ENCODE data around the gene ARL5C. TPM values are rescaled to one million over a fixed set of nuclear protein-coding genes. Genes with fewer than 3 reads are reported as not detected.

Gene ARL5C
- total RNA-seq, 1 experiment from 2014 or later = not detected

DNA sequence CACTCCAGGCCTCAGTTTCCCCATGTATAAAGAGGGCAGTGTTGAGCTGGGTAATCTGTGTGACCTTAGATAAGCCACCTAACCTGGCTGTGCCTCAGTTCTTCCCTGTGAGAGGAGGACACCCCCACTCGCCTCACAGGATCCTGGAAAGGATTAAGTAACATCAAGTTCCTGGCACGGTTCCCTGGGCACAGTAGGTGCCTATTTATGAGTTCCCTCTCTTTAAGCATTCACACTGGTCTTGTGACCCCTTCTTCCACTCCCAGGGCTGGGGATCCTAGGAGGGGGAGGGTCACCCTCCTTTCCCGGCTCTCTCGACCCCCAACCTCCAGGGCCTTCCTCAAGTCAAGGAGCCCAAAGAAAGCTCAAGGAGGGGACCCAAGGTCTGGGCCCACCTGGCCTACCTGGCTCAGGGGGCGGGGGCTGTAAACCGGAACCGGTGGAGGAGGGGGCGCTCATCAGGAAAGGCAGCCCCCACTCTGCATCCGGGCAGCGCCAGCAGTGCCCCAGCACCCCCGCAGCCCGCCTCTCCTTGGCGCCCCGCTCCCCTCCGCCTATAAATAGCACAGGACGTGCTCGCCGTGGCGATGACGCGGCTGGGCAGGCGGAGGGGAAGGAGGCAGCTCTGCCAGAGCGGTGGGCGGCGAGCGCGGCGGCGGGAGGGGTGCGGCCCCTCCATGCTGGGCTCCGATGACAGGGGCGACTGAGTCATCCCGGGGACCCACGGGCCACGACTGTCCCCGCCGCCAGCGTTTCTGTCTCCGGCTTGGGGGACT, 43.5 kb upstream of the ARL5C start (continued):
- TF ChIP-seq, protein P1, sequence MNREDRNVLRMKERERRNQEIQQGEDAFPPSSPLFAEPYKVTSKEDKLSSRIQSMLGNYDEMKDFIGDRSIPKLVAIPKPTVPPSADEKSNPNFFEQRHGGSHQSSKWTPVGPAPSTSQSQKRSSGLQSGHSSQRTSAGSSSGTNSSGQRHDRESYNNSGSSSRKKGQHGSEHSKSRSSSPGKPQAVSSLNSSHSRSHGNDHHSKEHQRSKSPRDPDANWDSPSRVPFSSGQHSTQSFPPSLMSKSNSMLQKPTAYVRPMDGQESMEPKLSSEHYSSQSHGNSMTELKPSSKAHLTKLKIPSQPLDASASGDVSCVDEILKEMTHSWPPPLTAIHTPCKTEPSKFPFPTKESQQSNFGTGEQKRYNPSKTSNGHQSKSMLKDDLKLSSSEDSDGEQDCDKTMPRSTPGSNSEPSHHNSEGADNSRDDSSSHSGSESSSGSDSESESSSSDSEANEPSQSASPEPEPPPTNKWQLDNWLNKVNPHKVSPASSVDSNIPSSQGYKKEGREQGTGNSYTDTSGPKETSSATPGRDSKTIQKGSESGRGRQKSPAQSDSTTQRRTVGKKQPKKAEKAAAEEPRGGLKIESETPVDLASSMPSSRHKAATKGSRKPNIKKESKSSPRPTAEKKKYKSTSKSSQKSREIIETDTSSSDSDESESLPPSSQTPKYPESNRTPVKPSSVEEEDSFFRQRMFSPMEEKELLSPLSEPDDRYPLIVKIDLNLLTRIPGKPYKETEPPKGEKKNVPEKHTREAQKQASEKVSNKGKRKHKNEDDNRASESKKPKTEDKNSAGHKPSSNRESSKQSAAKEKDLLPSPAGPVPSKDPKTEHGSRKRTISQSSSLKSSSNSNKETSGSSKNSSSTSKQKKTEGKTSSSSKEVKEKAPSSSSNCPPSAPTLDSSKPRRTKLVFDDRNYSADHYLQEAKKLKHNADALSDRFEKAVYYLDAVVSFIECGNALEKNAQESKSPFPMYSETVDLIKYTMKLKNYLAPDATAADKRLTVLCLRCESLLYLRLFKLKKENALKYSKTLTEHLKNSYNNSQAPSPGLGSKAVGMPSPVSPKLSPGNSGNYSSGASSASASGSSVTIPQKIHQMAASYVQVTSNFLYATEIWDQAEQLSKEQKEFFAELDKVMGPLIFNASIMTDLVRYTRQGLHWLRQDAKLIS (CRISPR knock-in tag; IDR thresholded peaks at IDR 0.05; ENCODE audit: borderline replicate concordance) = no peak
- TF ChIP-seq ZNF671 (CRISPR knock-in tag; IDR thresholded peaks at IDR 0.05) (no peak), RELA (CRISPR knock-in tag; IDR thresholded peaks at IDR 0.05; ENCODE audit: borderline replicate concordance) (no peak), MAX (CRISPR knock-in tag; IDR thresholded peaks at IDR 0.05) (peak; percentile 10; the same call in 1 of the 2 replicates), ZNF138 (CRISPR knock-in tag; conservative IDR thresholded peaks at IDR 0.05) (no peak), FOXK1 (CRISPR knock-in tag; IDR thresholded peaks at IDR 0.05) (peak; percentile 10; the same call in 1 of the 2 replicates), IRF1 (CRISPR knock-in tag; IDR thresholded peaks at IDR 0.05) (no peak), ZNF263 (CRISPR knock-in tag; IDR thresholded peaks at IDR 0.05; ENCODE audit: low read depth) (no peak)
- TF ChIP-seq, protein P2, sequence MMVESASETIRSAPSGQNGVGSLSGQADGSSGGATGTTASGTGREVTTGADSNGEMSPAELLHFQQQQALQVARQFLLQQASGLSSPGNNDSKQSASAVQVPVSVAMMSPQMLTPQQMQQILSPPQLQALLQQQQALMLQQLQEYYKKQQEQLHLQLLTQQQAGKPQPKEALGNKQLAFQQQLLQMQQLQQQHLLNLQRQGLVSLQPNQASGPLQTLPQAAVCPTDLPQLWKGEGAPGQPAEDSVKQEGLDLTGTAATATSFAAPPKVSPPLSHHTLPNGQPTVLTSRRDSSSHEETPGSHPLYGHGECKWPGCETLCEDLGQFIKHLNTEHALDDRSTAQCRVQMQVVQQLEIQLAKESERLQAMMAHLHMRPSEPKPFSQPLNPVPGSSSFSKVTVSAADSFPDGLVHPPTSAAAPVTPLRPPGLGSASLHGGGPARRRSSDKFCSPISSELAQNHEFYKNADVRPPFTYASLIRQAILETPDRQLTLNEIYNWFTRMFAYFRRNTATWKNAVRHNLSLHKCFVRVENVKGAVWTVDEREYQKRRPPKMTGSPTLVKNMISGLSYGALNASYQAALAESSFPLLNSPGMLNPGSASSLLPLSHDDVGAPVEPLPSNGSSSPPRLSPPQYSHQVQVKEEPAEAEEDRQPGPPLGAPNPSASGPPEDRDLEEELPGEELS (CRISPR knock-in tag; IDR thresholded peaks at IDR 0.05) = no peak
- TF ChIP-seq, protein P3, sequence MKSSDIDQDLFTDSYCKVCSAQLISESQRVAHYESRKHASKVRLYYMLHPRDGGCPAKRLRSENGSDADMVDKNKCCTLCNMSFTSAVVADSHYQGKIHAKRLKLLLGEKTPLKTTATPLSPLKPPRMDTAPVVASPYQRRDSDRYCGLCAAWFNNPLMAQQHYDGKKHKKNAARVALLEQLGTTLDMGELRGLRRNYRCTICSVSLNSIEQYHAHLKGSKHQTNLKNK (CRISPR knock-in tag; IDR thresholded peaks at IDR 0.05) = no peak
- TF ChIP-seq, protein P4, sequence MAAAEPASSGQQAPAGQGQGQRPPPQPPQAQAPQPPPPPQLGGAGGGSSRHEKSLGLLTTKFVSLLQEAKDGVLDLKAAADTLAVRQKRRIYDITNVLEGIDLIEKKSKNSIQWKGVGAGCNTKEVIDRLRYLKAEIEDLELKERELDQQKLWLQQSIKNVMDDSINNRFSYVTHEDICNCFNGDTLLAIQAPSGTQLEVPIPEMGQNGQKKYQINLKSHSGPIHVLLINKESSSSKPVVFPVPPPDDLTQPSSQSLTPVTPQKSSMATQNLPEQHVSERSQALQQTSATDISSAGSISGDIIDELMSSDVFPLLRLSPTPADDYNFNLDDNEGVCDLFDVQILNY (CRISPR knock-in tag; IDR thresholded peaks at IDR 0.05) = no peak

- peaks cover 14% of the 10 kb centered on the region for H3K36me3 Mint-ChIP-seq
- H3K4me3 Mint-ChIP-seq = peak overlapping the region; percentile 64
- peaks cover 7% of the 10 kb centered on the region for H3K27me3 Mint-ChIP-seq (ENCODE audit: low read depth)
- no peaks in the 10 kb centered on the region for H3K9me3 Mint-ChIP-seq
- H3K4me1 Mint-ChIP-seq = peaks cover 45% of the 10 kb centered on the region
- no peak overlapping the region for H3K27ac Mint-ChIP-seq
- no peak for DNase-seq (ENCODE audit: low spot score)
- ChIA-PET CTCF (interaction anchor here (1.0 to 15.9 kb wide), 11 partner anchors 10 to 56 kb away, joined by 3 to 626 read pairs (median 13); partner anchors contain the start of genes CACNB1 and STAC2), POLR2A (interaction anchor here (0.8 to 1.5 kb wide), 3 partner anchors 9 to 36 kb away, joined by 3 to 7 read pairs (median 5); partner anchors contain the start of gene RPL19)
- ATAC-seq = no peak
- TF ChIP-seq ZNF281 (CRISPR knock-in tag; IDR thresholded peaks at IDR 0.05) = 0 out of 2 replicates have a peak, but pooled peaks have one; percentile 40
- TF ChIP-seq TEAD1 (CRISPR knock-in tag; IDR thresholded peaks at IDR 0.05) = no peak
Measured at GRCh38 chr17:39208893-39209292, 42.9 kb upstream of the ARL5C start.

Data from WTC11 (cell line).